ENCODE measurements around the gene MED27. TPM values are rescaled to one million over a fixed set of nuclear protein-coding genes. Genes with fewer than 3 reads are reported as not detected.

MED27 gene
- total and polyA plus RNA-seq, 5 donors from 2014 or later: 28.7 to 58.5 (median 45.9) TPM

- Histone ChIP-seq H3K9me3 (ENCODE audit: control insufficient read depth in 2 of 2, low read length in 2 of 2) (no peaks in the 10 kb centered on the region), H3K4me3 (ENCODE audit: low read depth, low read length) (no peak overlapping the region), H3K4me1 (ENCODE audit: control insufficient read depth, insufficient read depth, low read length, poor library complexity, severe bottlenecking) (no peaks in the 10 kb centered on the region), H3K36me3 (ENCODE audit: control insufficient read depth, insufficient read depth, low read length) (no peaks in the 10 kb centered on the region), H3K27ac (ENCODE audit: insufficient read depth, low read length, poor library complexity, severe bottlenecking) (no peak overlapping the region), H3K27me3 (ENCODE audit: control insufficient read depth, insufficient read depth, low read length) (peaks cover 12% of the 10 kb centered on the region)
- peaks cover 55% of the 10 kb centered on the region for H3K27me3 Mint-ChIP-seq
- H3K9me3 Mint-ChIP-seq: peaks cover 0 to 3% (median 0%) of the 10 kb centered on the region in 7 donors
- DNase-seq (no peak), ATAC-seq (ENCODE audit: low read depth in 2 of 2) (no peak)
- no peak overlapping the region for H3K27ac Mint-ChIP-seq
- no peaks in the 10 kb centered on the region for H3K36me3 Mint-ChIP-seq
- no peak overlapping the region for H3K4me3 Mint-ChIP-seq
- H3K4me1 Mint-ChIP-seq: no peaks in the 10 kb centered on the region
These were observed 14.7 kb upstream of the MED27 start for GRCh38 chr9:132094314-132094791.

- Mint-ChIP-seq H3K27ac (no peak overlapping the region), H3K36me3 (no peaks in the 10 kb centered on the region), H3K4me3 (no peak overlapping the region), H3K27me3 (peaks cover 46% of the 10 kb centered on the region), H3K9me3 (peaks cover 0 to 2% (median 0%) of the 10 kb centered on the region in 7 donors), H3K4me1 (no peaks in the 10 kb centered on the region)
- Histone ChIP-seq H3K36me3 (ENCODE audit: control insufficient read depth, insufficient read depth, low read length) (no peaks in the 10 kb centered on the region), H3K4me3 (ENCODE audit: low read depth, low read length) (no peak overlapping the region), H3K27ac (ENCODE audit: insufficient read depth, low read length, poor library complexity, severe bottlenecking) (no peak overlapping the region), H3K9me3 (ENCODE audit: control insufficient read depth in 2 of 2, low read length in 2 of 2) (no peaks in the 10 kb centered on the region), H3K27me3 (ENCODE audit: control insufficient read depth, insufficient read depth, low read length) (peaks cover 5% of the 10 kb centered on the region), H3K4me1 (ENCODE audit: control insufficient read depth, insufficient read depth, low read length, poor library complexity, severe bottlenecking) (no peaks in the 10 kb centered on the region)
- no peak for ATAC-seq (ENCODE audit: low read depth in 2 of 2)
- no peak for DNase-seq
These were observed 11.1 kb upstream of the MED27 start for GRCh38 chr9:132090771-132091170.

GRCh38 chr9:132087438-132088030 is 7.9 kb upstream of the MED27 start:
- no peaks in the 10 kb centered on the region for H3K4me1 ChIP-seq (ENCODE audit: control insufficient read depth, insufficient read depth, low read length, poor library complexity, severe bottlenecking)
- peaks cover 37% of the 10 kb centered on the region for H3K27me3 Mint-ChIP-seq
- DNase-seq (no peak), ATAC-seq (ENCODE audit: low read depth in 2 of 2) (no peak)
- no peak overlapping the region for H3K27ac ChIP-seq (ENCODE audit: insufficient read depth, low read length, poor library complexity, severe bottlenecking)
- H3K4me3 Mint-ChIP-seq: no peak overlapping the region
- H3K4me3 ChIP-seq (ENCODE audit: low read depth, low read length): no peak overlapping the region
- H3K9me3 ChIP-seq (ENCODE audit: control insufficient read depth in 2 of 2, low read length in 2 of 2): no peaks in the 10 kb centered on the region
- H3K9me3 Mint-ChIP-seq: peaks cover 0 to 2% (median 0%) of the 10 kb centered on the region in 7 donors
- peaks cover 5% of the 10 kb centered on the region for H3K27me3 ChIP-seq (ENCODE audit: control insufficient read depth, insufficient read depth, low read length)
- H3K36me3 ChIP-seq (ENCODE audit: control insufficient read depth, insufficient read depth, low read length): no peaks in the 10 kb centered on the region
- H3K36me3 Mint-ChIP-seq: no peaks in the 10 kb centered on the region
- no peak overlapping the region for H3K27ac Mint-ChIP-seq
- peaks cover 0 to 5% (median 0%) of the 10 kb centered on the region in 4 donors for H3K4me1 Mint-ChIP-seq

GRCh38 chr9:132082188-132082587 is 2.5 kb upstream of the MED27 start:
- Mint-ChIP-seq H3K27ac (no peak overlapping the region), H3K36me3 (no peaks in the 10 kb centered on the region), H3K4me1 (peaks cover 14 to 29% (median 25%) of the 10 kb centered on the region in 4 donors), H3K4me3 (peak overlapping the region in 1 of 4 donors; percentile 58), H3K27me3 (peaks cover 20% of the 10 kb centered on the region), H3K9me3 (peaks cover 0 to 3% (median 0%) of the 10 kb centered on the region in 7 donors)
- no peak for DNase-seq
- Histone ChIP-seq H3K4me3 (ENCODE audit: low read depth, low read length) (no peak overlapping the region), H3K4me1 (ENCODE audit: control insufficient read depth, insufficient read depth, low read length, poor library complexity, severe bottlenecking) (peaks cover 25% of the 10 kb centered on the region), H3K9me3 (ENCODE audit: control insufficient read depth in 2 of 2, low read length in 2 of 2) (no peaks in the 10 kb centered on the region), H3K27ac (ENCODE audit: insufficient read depth, low read length, poor library complexity, severe bottlenecking) (no peak overlapping the region), H3K27me3 (ENCODE audit: control insufficient read depth, insufficient read depth, low read length) (peaks cover 8% of the 10 kb centered on the region), H3K36me3 (ENCODE audit: control insufficient read depth, insufficient read depth, low read length) (peaks cover under 1% of the 10 kb centered on the region)
- no peak for ATAC-seq (ENCODE audit: low read depth in 2 of 2)

GRCh38 chr9:132078699-132079356 is 839 bp downstream of the MED27 start:
- no peak for ATAC-seq (ENCODE audit: low read depth in 2 of 2)
- Mint-ChIP-seq H3K9me3 (peaks cover 0 to 3% (median 0%) of the 10 kb centered on the region in 7 donors), H3K27me3 (peaks cover 10% of the 10 kb centered on the region), H3K27ac (peak overlapping the region; percentile 26 to 98 (median 95)), H3K4me1 (peaks cover 14 to 55% (median 46%) of the 10 kb centered on the region in 4 donors), H3K36me3 (peaks cover 22% of the 10 kb centered on the region), H3K4me3 (peak overlapping the region; percentile 91 to 99 (median 95))
- peak overlapping the region; percentile 93 for H3K4me3 ChIP-seq (ENCODE audit: low read depth, low read length)
- DNase-seq: no peak
- no peaks in the 10 kb centered on the region for H3K9me3 ChIP-seq (ENCODE audit: control insufficient read depth in 2 of 2, low read length in 2 of 2)
- H3K27me3 ChIP-seq (ENCODE audit: control insufficient read depth, insufficient read depth, low read length): peaks cover 5% of the 10 kb centered on the region
- H3K4me1 ChIP-seq (ENCODE audit: control insufficient read depth, insufficient read depth, low read length, poor library complexity, severe bottlenecking): peaks cover 25% of the 10 kb centered on the region
- peaks cover 32% of the 10 kb centered on the region for H3K36me3 ChIP-seq (ENCODE audit: control insufficient read depth, insufficient read depth, low read length)
- H3K27ac ChIP-seq (ENCODE audit: insufficient read depth, low read length, poor library complexity, severe bottlenecking): peak overlapping the region; percentile 44

- DNase-seq (peak in 2 of 3 donors; percentile 16 to 41), ATAC-seq (ENCODE audit: low read depth in 2 of 2) (no peak)
- Mint-ChIP-seq H3K36me3 (peaks cover 28% of the 10 kb centered on the region), H3K27ac (peak overlapping the region; percentile 63 to 70 (median 64)), H3K9me3 (peaks cover 0 to 3% (median 0%) of the 10 kb centered on the region in 7 donors), H3K27me3 (peaks cover 10% of the 10 kb centered on the region), H3K4me1 (peaks cover 14 to 61% (median 52%) of the 10 kb centered on the region in 4 donors), H3K4me3 (peak overlapping the region; percentile 91 to 99 (median 95))
- peaks cover 39% of the 10 kb centered on the region for H3K36me3 ChIP-seq (ENCODE audit: control insufficient read depth, insufficient read depth, low read length)
- H3K27ac ChIP-seq (ENCODE audit: insufficient read depth, low read length, poor library complexity, severe bottlenecking): no peak overlapping the region
- H3K9me3 ChIP-seq (ENCODE audit: control insufficient read depth in 2 of 2, low read length in 2 of 2): no peaks in the 10 kb centered on the region
- peaks cover 5% of the 10 kb centered on the region for H3K27me3 ChIP-seq (ENCODE audit: control insufficient read depth, insufficient read depth, low read length)
- H3K4me3 ChIP-seq (ENCODE audit: low read depth, low read length): peak overlapping the region; percentile 93
- H3K4me1 ChIP-seq (ENCODE audit: control insufficient read depth, insufficient read depth, low read length, poor library complexity, severe bottlenecking): peaks cover 25% of the 10 kb centered on the region
These were observed 1.6 kb downstream of the MED27 start for GRCh38 chr9:132077881-132078698.

- no peak overlapping the region for H3K27ac ChIP-seq (ENCODE audit: insufficient read depth, low read length, poor library complexity, severe bottlenecking)
- H3K4me3 Mint-ChIP-seq: peak overlapping the region in 3 of 4 donors; percentile 38 to 74 (median 61)
These were observed 3.8 kb downstream of the MED27 start for GRCh38 chr9:132075853-132076252.

More at GRCh38 chr9:132075853-132076252, 3.8 kb downstream of the MED27 start:
- DNase-seq: no peak
- Mint-ChIP-seq H3K27ac (no peak overlapping the region), H3K4me1 (peaks cover 14 to 81% (median 61%) of the 10 kb centered on the region in 4 donors), H3K27me3 (peaks cover 2% of the 10 kb centered on the region), H3K9me3 (peaks cover 0 to 3% (median 0%) of the 10 kb centered on the region in 7 donors), H3K36me3 (peaks cover 47% of the 10 kb centered on the region)
- no peaks in the 10 kb centered on the region for H3K9me3 ChIP-seq (ENCODE audit: control insufficient read depth in 2 of 2, low read length in 2 of 2)
- no peak overlapping the region for H3K4me3 ChIP-seq (ENCODE audit: low read depth, low read length)
- peaks cover under 1% of the 10 kb centered on the region for H3K27me3 ChIP-seq (ENCODE audit: control insufficient read depth, insufficient read depth, low read length)
- no peak for ATAC-seq (ENCODE audit: low read depth in 2 of 2)
- peaks cover 53% of the 10 kb centered on the region for H3K36me3 ChIP-seq (ENCODE audit: control insufficient read depth, insufficient read depth, low read length)
- peaks cover 25% of the 10 kb centered on the region for H3K4me1 ChIP-seq (ENCODE audit: control insufficient read depth, insufficient read depth, low read length, poor library complexity, severe bottlenecking)

All from CD4-positive, CD25-positive, alpha-beta regulatory T cell (primary cell).